PC-3 (cell line): ENCODE results near the gene CFL2. TPM values are rescaled to one million over a fixed set of nuclear protein-coding genes. Genes with fewer than 3 reads are reported as not detected.

Experiments
- ATAC-seq: fragments of 200-7000 bp; cut with Tn5 transposase; 2 replicates; pipeline ENCODE4 v1.9.1; 2020; ENCODE audit warnings: mild to moderate bottlenecking, moderate library complexity
- BruUV-seq: library from RNA; stranded (reverse); fragments of 400-500 nt; replicated peaks from 2 replicates; lab custom pipeline; 2021; lab: Mats Ljungman, UMichigan
- CTCF ChIA-PET: fragments of 300-600 bp; sonication (Branson Sonifier 250); formaldehyde crosslinking; loops from one replicate; lab custom pipeline; 2022; ENCODE audit warnings: antibody characterized with exemption; lab: Charles Lee
- POLR2A ChIA-PET: fragments of 300-600 bp; sonication (Branson Sonifier 250); formaldehyde crosslinking; loops from one replicate; lab custom pipeline; 2022; ENCODE audit warnings: antibody characterized with exemption; ENCODE audit not compliant: unreplicated experiment; lab: Charles Lee
- DNase-seq: peaks from one replicate; pipeline ENCODE4 v3.0.0-alpha.2; 2015
- H2AFZ ChIP-seq: fragments of 300-600 bp; sonication (generic); 2 replicates; pipeline ENCODE4 v1.6.0; 2016; ENCODE audit warnings: antibody characterized with exemption, low read length
- H3F3A ChIP-seq: fragments of 300-600 bp; sonication (generic); one replicate; pipeline ENCODE4 v1.6.0; 2017; ENCODE audit warnings: antibody characterized with exemption, low read length, control low read depth, mild to moderate bottlenecking; ENCODE audit not compliant: unreplicated experiment
- H3K27ac ChIP-seq: fragments of 300-600 bp; sonication (generic); 2 replicates; pipeline ENCODE4 v1.5.1; 2016; ENCODE audit warnings: mild to moderate bottlenecking, low read length
- H3K27me3 ChIP-seq: fragments of 300-600 bp; sonication (generic); 2 replicates; pipeline ENCODE4 v1.6.1; 2016; ENCODE audit warnings: low read length, mixed read lengths
- H3K36me3 ChIP-seq: fragments of 300-600 bp; sonication (generic); 2 replicates; pipeline ENCODE4 v1.6.1; 2016; ENCODE audit warnings: low read depth, mixed run types, low read length, mixed read lengths
- H3K4me1 ChIP-seq: fragments of 300-600 bp; sonication (generic); 2 replicates; pipeline ENCODE4 v1.5.1; 2016; ENCODE audit warnings: low read length; ENCODE audit not compliant: insufficient read depth
- H3K4me2 ChIP-seq: fragments of 300-600 bp; sonication (generic); 2 replicates; pipeline ENCODE4 v1.6.0; 2016; ENCODE audit warnings: low read length
- H3K4me3 ChIP-seq: fragments of 300-600 bp; sonication (generic); 2 replicates; pipeline ENCODE4 v1.5.1; 2016; ENCODE audit warnings: mild to moderate bottlenecking, low read length, mixed read lengths
- H3K79me2 ChIP-seq: fragments of 300-600 bp; sonication (generic); 2 replicates; pipeline ENCODE4 v1.6.1; 2017; ENCODE audit warnings: low read length, mixed read lengths
- H3K9ac ChIP-seq: fragments of 300-600 bp; sonication (generic); 2 replicates; pipeline ENCODE4 v1.6.0; 2016; ENCODE audit warnings: mild to moderate bottlenecking, low read length
- H3K9me2 ChIP-seq: fragments of 300-600 bp; sonication (generic); replicated peaks from 2 replicates; pipeline ENCODE4 v1.6.1; 2016; ENCODE audit warnings: mixed run types, low read length, mixed read lengths
- H3K9me3 ChIP-seq: fragments of 300-600 bp; sonication (generic); 2 replicates; pipeline ENCODE4 v1.6.1; 2016; ENCODE audit warnings: low read length, mixed read lengths
- H4K20me1 ChIP-seq: fragments of 300-600 bp; sonication (generic); 2 replicates; pipeline ENCODE4 v1.6.1; 2016; ENCODE audit warnings: low read length, mixed read lengths
- CTCF ChIP-seq: fragments of 300-600 bp; sonication (generic); conservative IDR thresholded peaks from 2 replicates; pipeline ENCODE4 v1.5.1; 2017; ENCODE audit warnings: antibody characterized with exemption, low read depth, mild to moderate bottlenecking, low read length
- EZH2 ChIP-seq: fragments of 300-600 bp; sonication (generic); IDR thresholded peaks from one replicate; pipeline ENCODE4 v1.6.1; 2017; ENCODE audit warnings: antibody characterized with exemption, mild to moderate bottlenecking, low read length; ENCODE audit not compliant: unreplicated experiment
- EZH2phosphoT487 ChIP-seq: fragments of 300-600 bp; sonication (generic); IDR thresholded peaks from 2 replicates; pipeline ENCODE4 v1.6.1; 2018; ENCODE audit warnings: mild to moderate bottlenecking, antibody characterized with exemption, low read length, borderline replicate concordance
- intact Hi-C: fragments of 100-400 bp; cut with micrococcal nuclease; formaldehyde crosslinking; loops from 2 replicates; pipeline ENCODE4 v1.9.0; 2023
- total RNA-seq: library from RNA; depleted of rRNA; stranded (reverse); fragments of >200 nt; gene quantifications from 2 replicates; pipeline ENCODE4 v1.2.3, GENCODE V29; 2014

Gene CFL2
- total RNA-seq, 1 experiment from 2014 or later: 88.4 TPM

DNA sequence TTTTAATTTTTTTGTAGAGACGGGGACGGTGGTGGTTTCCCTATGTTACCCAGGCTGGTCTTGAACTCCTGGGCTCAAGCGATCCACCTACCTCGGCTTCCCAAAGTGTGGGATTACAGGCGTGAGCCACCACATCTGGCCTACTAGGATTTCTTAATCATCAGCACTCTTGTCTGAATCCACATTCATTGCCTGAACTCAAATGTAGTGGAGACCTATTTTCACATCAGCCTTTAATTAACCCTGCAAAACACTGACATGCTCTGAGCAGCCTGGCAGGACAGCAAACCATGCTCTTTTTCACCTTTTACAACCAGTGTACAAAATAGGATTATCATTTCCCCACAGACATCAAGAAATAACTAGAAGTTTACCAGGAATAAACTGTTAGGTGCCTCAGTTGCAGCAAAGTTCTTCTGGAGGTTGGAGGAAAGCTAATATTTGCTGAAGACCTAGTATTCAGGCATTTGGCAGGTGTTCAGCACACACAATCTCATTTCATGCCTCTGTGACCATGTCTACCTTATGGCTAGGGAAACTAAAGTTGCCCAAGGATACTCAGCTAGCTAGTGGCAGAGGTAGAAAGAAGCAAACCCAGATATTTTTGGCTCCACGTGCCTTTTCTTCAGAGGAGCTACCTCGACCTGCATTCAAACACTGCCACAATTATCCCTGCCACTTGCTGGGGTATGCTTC lies 37.7 kb downstream of the CFL2 start:
- peak overlapping the region; percentile 32; the same call in 1 of the 2 replicates for H3K4me2 ChIP-seq
- CTCF ChIA-PET: interaction anchor here (0.7 kb wide), 1 partner anchor 47 kb away, joined by 3 read pairs; no protein-coding TSS in a partner anchor

DNA sequence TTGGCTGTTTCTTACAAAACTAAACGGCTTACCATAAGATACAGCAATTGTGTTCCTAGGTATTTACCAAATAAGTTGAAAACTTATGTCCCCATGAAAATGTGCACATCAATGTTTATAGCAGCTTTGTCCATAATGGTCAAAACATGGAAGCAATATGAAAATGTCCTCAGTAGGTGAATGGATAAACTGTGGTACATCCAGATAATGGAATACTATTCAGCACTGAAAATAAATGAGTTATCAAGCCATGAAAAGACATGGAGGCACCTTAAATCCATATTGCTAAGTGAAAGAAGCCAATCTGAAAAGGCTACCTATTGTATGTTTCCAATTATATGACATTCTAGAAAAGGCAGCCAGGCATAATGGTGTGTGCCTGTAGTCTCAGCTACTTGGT lies 40.7 kb downstream of the CFL2 start:
- no peaks in the 10 kb centered on the region for H3K9me3 ChIP-seq
- TF ChIP-seq CTCF: no peak
- TF ChIP-seq EZH2: no peak
- no peak for TF ChIP-seq EZH2phosphoT487
- H3K36me3 ChIP-seq: no peaks in the 10 kb centered on the region
- ChIA-PET CTCF (no interaction called here), POLR2A (no interaction called here)
- H3K27me3 ChIP-seq: no peaks in the 10 kb centered on the region
- intact Hi-C loops: no loop called here
- no peaks in the 10 kb centered on the region for H3K79me2 ChIP-seq
- no TSS peak for BruUV-seq
- H4K20me1 ChIP-seq: no peaks in the 10 kb centered on the region
- H3K27ac ChIP-seq: no peak overlapping the region
- peaks cover 21% of the 10 kb centered on the region for H3K4me1 ChIP-seq
- ATAC-seq (no peak), DNase-seq (no peak)
- H3K4me3 ChIP-seq: no peak overlapping the region
- H2AFZ ChIP-seq: no peak overlapping the region
- H3F3A ChIP-seq: no peaks in the 10 kb centered on the region
- no peaks in the 10 kb centered on the region for H3K9me2 ChIP-seq
- H3K9ac ChIP-seq: no peak overlapping the region
- H3K4me2 ChIP-seq: no peak overlapping the region

More for the DNA sequence above, 37.7 kb downstream of the CFL2 start:
- no peaks in the 10 kb centered on the region for H3K36me3 ChIP-seq
- TF ChIP-seq EZH2: no peak
- no peak for TF ChIP-seq EZH2phosphoT487
- no peak for TF ChIP-seq CTCF
- H3K9ac ChIP-seq: peak overlapping the region; percentile 43
- H3K4me3 ChIP-seq: no peak overlapping the region
- H3K79me2 ChIP-seq: no peaks in the 10 kb centered on the region
- H3K27ac ChIP-seq: peak overlapping the region; percentile 59
- ATAC-seq: peak; percentile 21; the same call in 1 of the 2 replicates
- DNase-seq: peak; percentile 48
- peak overlapping the region; percentile 51; the same call in 1 of the 2 replicates for H2AFZ ChIP-seq
- H3K9me3 ChIP-seq: no peaks in the 10 kb centered on the region
- no peaks in the 10 kb centered on the region for H3F3A ChIP-seq
- H3K4me1 ChIP-seq: peaks cover 21% of the 10 kb centered on the region
- intact Hi-C loops: loop anchor here (5.0 kb wide), 2 partner anchors 196 to 306 kb away; partner anchors contain the start of gene SRP54
- POLR2A ChIA-PET: interaction anchor here (0.6 kb wide), 1 partner anchor 905 kb away, joined by 3 read pairs; no protein-coding TSS in a partner anchor
- no peaks in the 10 kb centered on the region for H3K27me3 ChIP-seq
- H3K9me2 ChIP-seq: no peaks in the 10 kb centered on the region
- no peaks in the 10 kb centered on the region for H4K20me1 ChIP-seq
- no TSS peak for BruUV-seq

DNA sequence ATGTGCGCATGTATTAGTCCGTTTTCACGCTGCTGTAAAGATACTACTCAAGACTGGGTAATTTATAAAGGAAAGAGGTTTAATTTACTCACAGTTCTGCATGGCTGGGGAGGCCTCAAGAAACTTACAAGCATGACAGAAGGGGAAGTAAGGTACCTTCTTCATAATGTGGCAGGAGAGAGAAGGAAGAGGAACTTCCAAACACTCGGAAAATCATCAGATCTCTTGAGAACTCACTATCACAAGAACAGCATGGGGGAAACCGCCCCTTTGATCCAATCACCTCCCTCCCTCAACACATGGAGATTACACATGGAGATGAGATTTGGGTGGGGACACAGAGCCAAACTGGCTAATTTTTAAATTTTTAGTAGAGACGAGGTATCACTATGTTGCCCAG lies 42.7 kb downstream of the CFL2 start:
- Histone ChIP-seq H3K9me3 (no peaks in the 10 kb centered on the region), H3K4me1 (peaks cover 3% of the 10 kb centered on the region), H3K36me3 (no peaks in the 10 kb centered on the region), H2AFZ (no peak overlapping the region), H3K79me2 (no peaks in the 10 kb centered on the region), H3K9me2 (no peaks in the 10 kb centered on the region), H3K4me2 (no peak overlapping the region), H3K4me3 (no peak overlapping the region), H3F3A (no peaks in the 10 kb centered on the region), H3K9ac (no peak overlapping the region), H4K20me1 (no peaks in the 10 kb centered on the region), H3K27me3 (no peaks in the 10 kb centered on the region), H3K27ac (no peak overlapping the region)
- POLR2A ChIA-PET: interaction anchor here (0.6 kb wide), 1 partner anchor 1360 kb away, joined by 3 read pairs; no protein-coding TSS in a partner anchor
- DNase-seq (no peak), ATAC-seq (no peak)
- TF ChIP-seq EZH2 (no peak), CTCF (no peak), EZH2phosphoT487 (no peak)
- CTCF ChIA-PET: interaction anchor here (0.6 kb wide), 1 partner anchor 51 kb away, joined by 3 read pairs; no protein-coding TSS in a partner anchor
- no TSS peak for BruUV-seq
- intact Hi-C loops: loop anchor here (1.0 kb wide), 1 partner anchor 52 kb away; no protein-coding TSS in a partner anchor
